ENCODE data around the gene MMP23B. TPM values are rescaled to one million over a fixed set of nuclear protein-coding genes. Genes with fewer than 3 reads are reported as not detected.

Gene MMP23B
- total and polyA plus RNA-seq, 4 donors = 15.5 to 120 (median 57.8) TPM

DNA sequence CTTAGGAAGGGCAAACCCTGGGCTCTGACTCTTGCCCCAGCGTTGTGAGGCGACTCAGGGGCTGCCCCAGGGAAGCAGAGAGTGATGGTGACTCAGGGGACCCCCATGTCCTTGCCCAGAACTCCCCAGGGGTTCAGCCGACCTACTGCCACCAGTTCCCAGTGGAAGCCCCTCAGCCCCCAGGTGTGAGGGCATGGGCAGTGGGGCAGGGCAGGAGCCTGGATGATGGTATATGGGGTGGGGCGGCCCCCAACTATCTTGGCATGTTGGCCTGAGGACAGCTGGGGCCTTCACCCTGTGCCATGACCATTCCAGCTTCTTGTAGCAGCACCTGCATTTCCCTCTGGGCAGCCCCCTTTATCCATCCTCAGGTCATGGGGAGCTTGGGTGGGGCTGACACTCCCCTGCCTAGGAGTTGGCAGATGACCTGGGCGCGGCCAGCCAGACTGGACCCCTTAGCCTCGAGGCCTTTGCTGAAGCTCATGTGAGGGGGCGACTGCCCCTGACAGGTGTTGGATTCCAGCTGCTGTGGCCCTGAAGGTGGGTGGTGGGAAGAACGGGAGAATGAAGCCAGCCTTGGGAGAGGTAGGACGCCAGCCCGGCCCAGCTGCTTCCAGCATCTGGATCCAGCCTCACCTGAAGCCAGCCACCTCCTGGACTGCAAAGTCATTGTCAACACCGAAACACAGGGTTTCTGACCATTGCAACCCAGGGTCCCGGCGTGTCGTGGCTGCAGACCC, 30.2 kb upstream of the MMP23B start:
- no peak overlapping the region for H3K27ac ChIP-seq (ENCODE audit: low read depth in 1 of 2, low read length in 2 of 2)
- H3K4me3 ChIP-seq (ENCODE audit: low read length in 2 of 2) = no peak overlapping the region
- no peaks in the 10 kb centered on the region for H3K9me3 ChIP-seq (ENCODE audit: control insufficient read depth, low read length)
- H3K27me3 ChIP-seq (ENCODE audit: control insufficient read depth in 1 of 2, insufficient read depth in 2 of 2, low read length in 1 of 2) = no peaks in the 10 kb centered on the region
- 86 to 88% methylated on average over 15 of the region's 15 CpGs for WGBS, 2 donors
- intact Hi-C loops (cut with DNase I) = no loop called here
- no peak for DNase-seq
- H3K36me3 ChIP-seq (ENCODE audit: control insufficient read depth in 1 of 2, insufficient read depth in 2 of 2, low read length in 1 of 2) = no peaks in the 10 kb centered on the region
- no peak for ATAC-seq (ENCODE audit: low FRiP score)
- H3K4me1 ChIP-seq (ENCODE audit: control insufficient read depth in 1 of 2, insufficient read depth in 2 of 2, low read length in 2 of 2) = no peaks in the 10 kb centered on the region

GRCh38 chr1:1602304-1602967, 29.5 kb upstream of the MMP23B start:
- WGBS, 2 donors = 53 to 62% methylated on average over 18 of the region's 18 CpGs
- no peaks in the 10 kb centered on the region for H3K36me3 ChIP-seq (ENCODE audit: control insufficient read depth in 1 of 2, insufficient read depth in 2 of 2, low read length in 1 of 2)
- H3K4me3 ChIP-seq (ENCODE audit: low read length in 2 of 2) = no peak overlapping the region
- intact Hi-C loops (cut with DNase I) = no loop called here
- no peaks in the 10 kb centered on the region for H3K27me3 ChIP-seq (ENCODE audit: control insufficient read depth in 1 of 2, insufficient read depth in 2 of 2, low read length in 1 of 2)
- no peaks in the 10 kb centered on the region for H3K9me3 ChIP-seq (ENCODE audit: control insufficient read depth, low read length)
- DNase-seq = no peak
- H3K27ac ChIP-seq (ENCODE audit: low read depth in 1 of 2, low read length in 2 of 2) = no peak overlapping the region
- ATAC-seq (ENCODE audit: low FRiP score) = no peak
- no peaks in the 10 kb centered on the region for H3K4me1 ChIP-seq (ENCODE audit: control insufficient read depth in 1 of 2, insufficient read depth in 2 of 2, low read length in 2 of 2)

GRCh38 chr1:1602968-1603506, 28.9 kb upstream of the MMP23B start:
- no peak overlapping the region for H3K4me3 ChIP-seq (ENCODE audit: low read length in 2 of 2)
- H3K27me3 ChIP-seq (ENCODE audit: control insufficient read depth in 1 of 2, insufficient read depth in 2 of 2, low read length in 1 of 2) = no peaks in the 10 kb centered on the region
- ATAC-seq (ENCODE audit: low FRiP score) (no peak), DNase-seq (no peak)
- intact Hi-C loops (cut with DNase I) = no loop called here
- H3K9me3 ChIP-seq (ENCODE audit: control insufficient read depth, low read length) = no peaks in the 10 kb centered on the region
- no peaks in the 10 kb centered on the region for H3K4me1 ChIP-seq (ENCODE audit: control insufficient read depth in 1 of 2, insufficient read depth in 2 of 2, low read length in 2 of 2)
- no peak overlapping the region for H3K27ac ChIP-seq (ENCODE audit: low read depth in 1 of 2, low read length in 2 of 2)
- WGBS, 2 donors = 47 to 48% methylated on average over 13 of the region's 13 CpGs
- H3K36me3 ChIP-seq (ENCODE audit: control insufficient read depth in 1 of 2, insufficient read depth in 2 of 2, low read length in 1 of 2) = no peaks in the 10 kb centered on the region

DNA sequence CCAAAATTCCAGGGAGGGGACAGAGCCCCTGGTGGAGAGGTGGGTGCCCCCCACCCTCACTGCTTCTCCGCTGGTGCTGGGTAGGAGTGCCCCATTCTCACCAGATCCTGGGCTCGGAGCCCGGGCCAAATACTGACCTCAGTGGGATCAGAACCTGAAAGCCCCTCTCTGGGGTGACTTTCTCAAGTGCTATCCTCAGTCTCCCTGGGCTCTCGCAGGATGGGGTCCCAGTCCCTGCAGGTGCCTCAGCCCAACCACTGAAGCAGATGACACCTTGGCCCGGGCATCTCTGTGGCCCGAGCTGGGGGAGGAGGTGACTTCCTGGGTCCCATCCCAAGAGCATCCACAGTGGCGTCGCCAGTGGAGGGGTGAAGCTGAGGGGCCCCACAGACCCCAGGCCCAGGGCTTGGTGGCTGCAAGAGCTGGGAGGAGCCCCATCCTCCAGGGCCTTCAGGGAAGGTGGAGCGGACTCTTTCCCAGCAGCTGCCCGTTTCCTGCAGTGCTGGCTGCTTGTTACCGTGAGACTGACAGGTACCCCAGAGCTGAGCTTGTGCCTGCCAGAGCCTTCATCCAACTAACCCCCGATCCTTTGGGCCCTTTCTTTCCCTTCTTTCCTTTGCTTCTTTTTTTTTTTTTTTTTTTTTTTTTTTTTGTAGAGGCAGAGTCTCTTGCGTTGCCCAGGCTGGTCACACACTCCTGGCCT, 28.2 kb upstream of the MMP23B start:
- DNase-seq = no peak
- intact Hi-C loops (cut with DNase I) = no loop called here
- H3K4me3 ChIP-seq (ENCODE audit: low read length in 2 of 2) = no peak overlapping the region
- no peaks in the 10 kb centered on the region for H3K27me3 ChIP-seq (ENCODE audit: control insufficient read depth in 1 of 2, insufficient read depth in 2 of 2, low read length in 1 of 2)
- no peaks in the 10 kb centered on the region for H3K36me3 ChIP-seq (ENCODE audit: control insufficient read depth in 1 of 2, insufficient read depth in 2 of 2, low read length in 1 of 2)
- H3K9me3 ChIP-seq (ENCODE audit: control insufficient read depth, low read length) = no peaks in the 10 kb centered on the region
- no peak overlapping the region for H3K27ac ChIP-seq (ENCODE audit: low read depth in 1 of 2, low read length in 2 of 2)
- H3K4me1 ChIP-seq (ENCODE audit: control insufficient read depth in 1 of 2, insufficient read depth in 2 of 2, low read length in 2 of 2) = no peaks in the 10 kb centered on the region
- ATAC-seq (ENCODE audit: low FRiP score) = no peak
- WGBS, 2 donors = 63 to 66% methylated on average over 13 of the region's 13 CpGs

GRCh38 chr1:1604374-1605033, 27.5 kb upstream of the MMP23B start:
- Histone ChIP-seq H3K9me3 (ENCODE audit: control insufficient read depth, low read length) (no peaks in the 10 kb centered on the region), H3K27ac (ENCODE audit: low read depth in 1 of 2, low read length in 2 of 2) (no peak overlapping the region), H3K36me3 (ENCODE audit: control insufficient read depth in 1 of 2, insufficient read depth in 2 of 2, low read length in 1 of 2) (no peaks in the 10 kb centered on the region), H3K4me1 (ENCODE audit: control insufficient read depth in 1 of 2, insufficient read depth in 2 of 2, low read length in 2 of 2) (no peaks in the 10 kb centered on the region), H3K27me3 (ENCODE audit: control insufficient read depth in 1 of 2, insufficient read depth in 2 of 2, low read length in 1 of 2) (no peaks in the 10 kb centered on the region), H3K4me3 (ENCODE audit: low read length in 2 of 2) (no peak overlapping the region)
- intact Hi-C loops (cut with DNase I) = no loop called here
- DNase-seq = no peak
- WGBS, 2 donors = 81 to 82% methylated on average over 15 of the region's 15 CpGs
- ATAC-seq (ENCODE audit: low FRiP score) = no peak

- no peak for ATAC-seq (ENCODE audit: low FRiP score)
- no peak for DNase-seq
- Histone ChIP-seq H3K4me3 (ENCODE audit: low read length in 2 of 2) (no peak overlapping the region), H3K27ac (ENCODE audit: low read depth in 1 of 2, low read length in 2 of 2) (no peak overlapping the region), H3K27me3 (ENCODE audit: control insufficient read depth in 1 of 2, insufficient read depth in 2 of 2, low read length in 1 of 2) (no peaks in the 10 kb centered on the region), H3K4me1 (ENCODE audit: control insufficient read depth in 1 of 2, insufficient read depth in 2 of 2, low read length in 2 of 2) (no peaks in the 10 kb centered on the region), H3K9me3 (ENCODE audit: control insufficient read depth, low read length) (no peaks in the 10 kb centered on the region), H3K36me3 (ENCODE audit: control insufficient read depth in 1 of 2, insufficient read depth in 2 of 2, low read length in 1 of 2) (no peaks in the 10 kb centered on the region)
- intact Hi-C loops (cut with DNase I) = no loop called here
- 72 to 73% methylated on average over 14 of the region's 14 CpGs for WGBS, 2 donors
Observed at GRCh38 chr1:1605034-1605591, 26.9 kb upstream of the MMP23B start.

DNA sequence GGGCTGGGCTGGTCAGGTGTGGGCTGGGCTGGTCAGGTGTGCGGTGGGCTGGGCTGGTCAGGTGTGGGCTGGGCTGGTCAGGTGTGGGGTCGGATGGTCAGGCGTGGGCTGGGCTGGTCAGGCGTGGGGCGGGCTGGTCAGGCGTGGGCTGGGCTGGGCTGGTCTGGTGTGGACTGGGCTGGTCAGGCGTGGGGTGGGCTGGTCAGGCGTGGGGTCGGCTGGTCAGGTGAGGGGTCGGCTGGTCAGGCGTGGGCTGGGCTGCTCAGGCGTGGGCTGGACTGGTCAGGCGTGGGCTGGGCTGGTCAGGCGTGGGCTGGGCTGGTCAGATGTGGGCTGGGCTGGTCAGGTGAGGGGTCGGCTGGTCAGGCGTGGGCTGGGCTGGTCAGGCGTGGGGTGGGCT, 26.2 kb upstream of the MMP23B start:
- Histone ChIP-seq H3K9me3 (ENCODE audit: control insufficient read depth, low read length) (no peaks in the 10 kb centered on the region), H3K27me3 (ENCODE audit: control insufficient read depth in 1 of 2, insufficient read depth in 2 of 2, low read length in 1 of 2) (no peaks in the 10 kb centered on the region), H3K27ac (ENCODE audit: low read depth in 1 of 2, low read length in 2 of 2) (no peak overlapping the region), H3K4me3 (ENCODE audit: low read length in 2 of 2) (no peak overlapping the region), H3K36me3 (ENCODE audit: control insufficient read depth in 1 of 2, insufficient read depth in 2 of 2, low read length in 1 of 2) (no peaks in the 10 kb centered on the region), H3K4me1 (ENCODE audit: control insufficient read depth in 1 of 2, insufficient read depth in 2 of 2, low read length in 2 of 2) (no peaks in the 10 kb centered on the region)
- 90% methylated on average over 17 of the region's 17 CpGs for WGBS, 2 donors
- intact Hi-C loops (cut with DNase I) = no loop called here
- no peak for ATAC-seq (ENCODE audit: low FRiP score)
- no peak for DNase-seq

- Histone ChIP-seq H3K36me3 (ENCODE audit: control insufficient read depth in 1 of 2, insufficient read depth in 2 of 2, low read length in 1 of 2) (no peaks in the 10 kb centered on the region), H3K27ac (ENCODE audit: low read depth in 1 of 2, low read length in 2 of 2) (no peak overlapping the region), H3K27me3 (ENCODE audit: control insufficient read depth in 1 of 2, insufficient read depth in 2 of 2, low read length in 1 of 2) (no peaks in the 10 kb centered on the region), H3K9me3 (ENCODE audit: control insufficient read depth, low read length) (no peaks in the 10 kb centered on the region), H3K4me3 (ENCODE audit: low read length in 2 of 2) (no peak overlapping the region), H3K4me1 (ENCODE audit: control insufficient read depth in 1 of 2, insufficient read depth in 2 of 2, low read length in 2 of 2) (no peaks in the 10 kb centered on the region)
- DNase-seq (no peak), ATAC-seq (ENCODE audit: low FRiP score) (no peak)
- intact Hi-C loops (cut with DNase I) = no loop called here
- WGBS, 2 donors = 80 to 83% methylated on average over 13 of the region's 13 CpGs
Observed at GRCh38 chr1:1606232-1606631, 25.7 kb upstream of the MMP23B start.
